Glutamatergic neuron (in vitro differentiated cells): Measurements from ENCODE around the gene RPRD1A. TPM values are rescaled to one million over a fixed set of nuclear protein-coding genes. Genes with fewer than 3 reads are reported as not detected.

Experiments used
- DNase-seq: peaks from one replicate; pipeline ENCODE4 v3.0.0; 2022
- H3K27ac Mint-ChIP-seq: one replicate; pipeline ENCODE4 v1.8.0; 2020; ENCODE audit warnings: mild to moderate bottlenecking, mixed read lengths, inconsistent platforms; ENCODE audit not compliant: unreplicated experiment
- H3K27me3 Mint-ChIP-seq: one replicate; pipeline ENCODE4 v1.8.0; 2020; ENCODE audit warnings: mild to moderate bottlenecking, moderate library complexity, mixed read lengths, inconsistent platforms; ENCODE audit not compliant: unreplicated experiment
- H3K36me3 Mint-ChIP-seq: one replicate; pipeline ENCODE4 v1.8.0; 2020; ENCODE audit warnings: mild to moderate bottlenecking, mixed read lengths, inconsistent platforms; ENCODE audit not compliant: unreplicated experiment
- H3K4me1 Mint-ChIP-seq: one replicate; pipeline ENCODE4 v1.8.0; 2020; ENCODE audit warnings: mild to moderate bottlenecking, low read depth, mixed read lengths, inconsistent platforms; ENCODE audit not compliant: unreplicated experiment
- H3K4me3 Mint-ChIP-seq: one replicate; pipeline ENCODE4 v1.8.0; 2020; ENCODE audit warnings: mild to moderate bottlenecking, mixed read lengths, inconsistent platforms; ENCODE audit not compliant: unreplicated experiment
- H3K9me3 Mint-ChIP-seq: one replicate; pipeline ENCODE4 v1.8.0; 2020; ENCODE audit warnings: mild to moderate bottlenecking, moderate library complexity, mixed read lengths, inconsistent platforms; ENCODE audit not compliant: unreplicated experiment
- total RNA-seq: library from RNA; stranded (reverse); fragmentation: NEBNext Ultra II Directional; extraction: Animal tissue kit (Norgen Biotek cat#: 25700); gene quantifications from one replicate; pipeline ENCODE4 v1.2.1, GENCODE V29; 2021; ENCODE audit not compliant: unreplicated experiment
- TF ChIP-seq, protein P1 (sequence below): fragments of 200-600 bp; sonication (generic); IDR thresholded peaks from one replicate; pipeline ENCODE4 v1.5.0; 2021; ENCODE audit not compliant: partially characterized antibody, unreplicated experiment

RPRD1A gene
- total RNA-seq, 1 donor from 2014 or later = 68.8 TPM

DNA sequence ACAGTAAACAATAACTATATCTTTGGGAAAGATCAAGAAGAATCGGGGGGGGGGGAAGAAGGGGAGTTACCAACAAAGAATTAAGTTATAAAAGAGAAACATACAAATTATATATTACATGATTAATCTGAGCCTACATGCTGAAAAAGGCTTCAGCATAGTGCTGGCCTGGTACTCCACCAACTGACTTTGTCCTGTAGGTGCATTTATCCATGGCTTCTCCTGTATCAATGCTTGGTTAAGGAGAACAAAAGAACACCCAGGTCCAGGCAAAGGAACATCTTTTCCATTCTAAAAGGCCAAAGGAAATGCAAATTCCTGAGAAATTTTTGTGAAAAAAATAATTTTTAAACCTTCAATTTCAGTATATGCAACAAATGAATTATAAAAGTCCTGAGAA lies 24.2 kb downstream of the RPRD1A start:
- no peak for DNase-seq
- H3K27me3 Mint-ChIP-seq = no peaks in the 10 kb centered on the region
- peaks cover 7% of the 10 kb centered on the region for H3K36me3 Mint-ChIP-seq
- no peak overlapping the region for H3K4me3 Mint-ChIP-seq
- peaks cover 10% of the 10 kb centered on the region for H3K9me3 Mint-ChIP-seq
- no peak overlapping the region for H3K27ac Mint-ChIP-seq
- TF ChIP-seq, protein P1, sequence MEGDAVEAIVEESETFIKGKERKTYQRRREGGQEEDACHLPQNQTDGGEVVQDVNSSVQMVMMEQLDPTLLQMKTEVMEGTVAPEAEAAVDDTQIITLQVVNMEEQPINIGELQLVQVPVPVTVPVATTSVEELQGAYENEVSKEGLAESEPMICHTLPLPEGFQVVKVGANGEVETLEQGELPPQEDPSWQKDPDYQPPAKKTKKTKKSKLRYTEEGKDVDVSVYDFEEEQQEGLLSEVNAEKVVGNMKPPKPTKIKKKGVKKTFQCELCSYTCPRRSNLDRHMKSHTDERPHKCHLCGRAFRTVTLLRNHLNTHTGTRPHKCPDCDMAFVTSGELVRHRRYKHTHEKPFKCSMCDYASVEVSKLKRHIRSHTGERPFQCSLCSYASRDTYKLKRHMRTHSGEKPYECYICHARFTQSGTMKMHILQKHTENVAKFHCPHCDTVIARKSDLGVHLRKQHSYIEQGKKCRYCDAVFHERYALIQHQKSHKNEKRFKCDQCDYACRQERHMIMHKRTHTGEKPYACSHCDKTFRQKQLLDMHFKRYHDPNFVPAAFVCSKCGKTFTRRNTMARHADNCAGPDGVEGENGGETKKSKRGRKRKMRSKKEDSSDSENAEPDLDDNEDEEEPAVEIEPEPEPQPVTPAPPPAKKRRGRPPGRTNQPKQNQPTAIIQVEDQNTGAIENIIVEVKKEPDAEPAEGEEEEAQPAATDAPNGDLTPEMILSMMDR = no peak
- H3K4me1 Mint-ChIP-seq = no peaks in the 10 kb centered on the region

DNA sequence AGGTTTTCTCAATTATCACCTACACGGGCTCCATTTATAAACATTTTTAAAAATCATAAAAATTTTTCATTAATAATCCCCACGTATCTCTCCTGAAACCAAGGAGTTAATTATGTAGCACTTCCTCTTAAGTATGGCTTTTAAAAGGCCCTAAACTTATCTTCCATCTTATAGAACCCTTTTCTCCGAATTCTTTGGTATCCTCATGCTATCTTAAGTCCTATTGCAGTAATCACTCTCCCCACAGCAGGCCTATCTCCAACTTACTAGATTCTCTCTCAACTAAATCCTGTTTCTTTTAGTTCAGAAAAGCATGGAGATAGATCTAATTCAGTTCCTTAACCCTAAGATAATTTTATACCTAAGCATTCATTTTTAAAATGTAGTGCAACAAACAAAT lies 26.2 kb downstream of the RPRD1A start:
- no peaks in the 10 kb centered on the region for H3K27me3 Mint-ChIP-seq
- H3K27ac Mint-ChIP-seq = no peak overlapping the region
- DNase-seq = no peak
- no peak overlapping the region for H3K4me3 Mint-ChIP-seq
- peaks cover 7% of the 10 kb centered on the region for H3K9me3 Mint-ChIP-seq
- H3K4me1 Mint-ChIP-seq = no peaks in the 10 kb centered on the region
- peaks cover 10% of the 10 kb centered on the region for H3K36me3 Mint-ChIP-seq
- TF ChIP-seq, protein P1 = no peak

DNA sequence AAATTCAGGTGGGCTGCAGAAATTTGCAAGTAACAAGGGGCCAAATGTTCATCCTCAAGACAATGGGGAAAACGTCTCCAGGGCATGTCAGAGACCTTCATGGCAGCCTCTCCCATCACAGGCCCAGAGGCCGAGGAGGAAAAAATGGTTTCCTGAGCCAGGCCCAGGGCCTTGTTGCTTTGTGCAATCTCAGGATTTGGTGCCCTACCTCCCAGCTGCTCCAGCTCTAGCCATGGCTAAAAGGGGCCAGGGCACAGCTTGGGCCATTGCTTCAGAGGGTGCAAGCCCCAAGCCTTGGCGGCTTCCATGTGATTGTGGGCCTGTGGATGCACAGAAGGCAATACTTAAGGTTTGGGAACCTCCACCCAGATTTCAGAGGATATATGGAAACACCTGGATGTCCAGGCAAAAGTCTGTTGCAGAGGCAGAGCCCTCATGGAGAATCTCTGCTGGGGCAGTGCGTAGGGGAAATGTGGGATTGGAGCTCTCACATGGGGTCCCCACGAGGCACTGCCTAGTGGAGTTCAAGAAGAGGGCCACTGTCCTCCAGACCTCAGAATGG lies 29.2 kb downstream of the RPRD1A start:
- Mint-ChIP-seq H3K27ac (no peak overlapping the region), H3K4me1 (no peaks in the 10 kb centered on the region), H3K36me3 (peaks cover 10% of the 10 kb centered on the region), H3K27me3 (no peaks in the 10 kb centered on the region), H3K9me3 (peaks cover 5% of the 10 kb centered on the region), H3K4me3 (no peak overlapping the region)
- TF ChIP-seq, protein P1 = no peak
- DNase-seq = no peak

DNA sequence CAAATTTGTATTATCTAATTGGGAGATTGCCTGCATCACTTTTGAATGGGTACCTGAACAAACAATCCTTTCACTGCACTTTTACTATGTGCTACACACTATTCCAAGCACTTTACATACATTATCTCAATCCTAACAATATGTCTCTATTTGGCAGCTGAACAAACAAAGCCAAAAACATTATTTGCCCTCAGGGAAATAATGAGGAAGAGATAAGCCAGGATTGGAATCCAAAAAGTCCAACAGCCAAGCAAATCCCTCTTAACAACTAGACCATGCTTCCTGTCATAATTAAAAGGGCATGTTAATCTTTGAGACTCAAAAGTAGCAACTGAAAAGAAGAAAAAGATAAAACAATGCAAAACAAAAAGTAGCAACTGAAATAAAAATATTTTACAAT lies 32.1 kb downstream of the RPRD1A start:
- no peaks in the 10 kb centered on the region for H3K27me3 Mint-ChIP-seq
- TF ChIP-seq, protein P1 = no peak
- no peak overlapping the region for H3K4me3 Mint-ChIP-seq
- no peaks in the 10 kb centered on the region for H3K4me1 Mint-ChIP-seq
- no peak overlapping the region for H3K27ac Mint-ChIP-seq
- no peak for DNase-seq
- peaks cover 10% of the 10 kb centered on the region for H3K36me3 Mint-ChIP-seq
- peaks cover 5% of the 10 kb centered on the region for H3K9me3 Mint-ChIP-seq

DNA sequence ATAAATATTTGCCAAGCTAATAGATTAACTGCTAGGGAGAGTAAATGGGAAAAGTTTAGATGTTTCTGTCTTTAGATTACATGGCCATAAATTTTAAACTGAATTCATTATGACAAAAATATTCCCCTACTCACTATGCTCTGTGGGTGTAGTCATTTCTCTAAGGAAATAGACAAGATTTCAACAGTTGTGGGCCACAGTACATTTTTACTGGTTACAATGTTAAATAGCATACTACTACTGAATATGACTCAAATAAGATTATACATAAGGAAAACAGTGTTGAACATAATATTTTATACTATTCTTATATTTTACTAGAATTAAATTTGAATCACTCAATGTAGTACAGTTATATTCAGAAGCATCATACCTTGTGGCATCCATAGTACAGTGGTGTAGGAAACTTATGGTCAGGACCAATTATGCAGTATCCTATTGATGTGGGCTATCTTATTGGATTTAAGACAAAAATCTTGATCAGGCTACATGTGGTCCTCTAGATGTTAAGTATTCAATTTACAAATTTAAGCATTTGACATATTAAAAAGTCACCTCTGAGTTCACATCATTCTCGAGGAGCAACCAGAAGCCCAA lies 33.0 kb downstream of the RPRD1A start:
- DNase-seq = no peak
- Mint-ChIP-seq H3K4me3 (no peak overlapping the region), H3K27ac (no peak overlapping the region), H3K9me3 (peaks cover 5% of the 10 kb centered on the region), H3K27me3 (no peaks in the 10 kb centered on the region), H3K4me1 (no peaks in the 10 kb centered on the region), H3K36me3 (peaks cover 10% of the 10 kb centered on the region)
- TF ChIP-seq, protein P1 = no peak
